Measurements from ENCODE around the gene ACBD4. TPM values are rescaled to one million over a fixed set of nuclear protein-coding genes. Genes with fewer than 3 reads are reported as not detected.

ACBD4 gene
- total and polyA plus RNA-seq, 2 of the 13 experiments (the other 11 are each of a cell fraction or from before 2014, with no cell fraction given) = 16.1 to 26.9 TPM

DNA sequence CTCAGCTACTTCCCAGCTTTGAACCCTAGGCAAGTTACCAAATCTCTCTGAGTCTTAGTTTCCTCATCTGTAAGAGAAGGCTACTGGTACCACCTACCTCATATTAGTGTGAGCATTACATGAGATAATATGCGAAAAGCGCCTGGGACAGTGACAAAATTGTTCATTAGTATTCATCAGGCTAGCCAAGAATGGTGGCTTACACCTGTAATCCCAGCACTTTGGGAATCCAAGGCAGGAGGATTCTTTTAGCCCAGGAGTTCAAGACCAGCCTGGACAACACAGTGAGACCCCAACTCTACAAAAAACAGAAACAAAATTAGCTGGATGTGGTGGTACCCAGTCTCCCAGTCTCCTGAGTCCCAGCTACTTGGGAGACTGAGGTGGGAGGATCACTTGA, 6.5 kb upstream of the ACBD4 start:
- no peaks in the 10 kb centered on the region for H3K9me3 ChIP-seq (ENCODE audit: low read length)
- H3K36me3 ChIP-seq (replicated peaks in 1 of 2; ENCODE audit: control insufficient read depth in 1 of 2, insufficient read depth in 2 of 2, low read length in 2 of 2) = no peaks in the 10 kb centered on the region
- BruUV-seq (replicated peaks) = no TSS peak
- peak overlapping the region; percentile 63 for H3K27ac ChIP-seq (ENCODE audit: extremely low read length, insufficient read depth, low read length)
- H3K4me3 ChIP-seq (replicated peaks in 1 of 3; ENCODE audit: insufficient read depth in 1 of 3, low read depth in 2 of 3, low read length in 3 of 3) = no peak overlapping the region
- H3K9ac ChIP-seq (ENCODE audit: insufficient read depth, low read depth, low read length) = peak overlapping the region; percentile 59; the same call in 1 of the 2 replicates
- H3K27me3 ChIP-seq (ENCODE audit: control insufficient read depth in 1 of 2, insufficient read depth in 2 of 2, low read length in 2 of 2) = no peaks in the 10 kb centered on the region
- peaks cover 75% of the 10 kb centered on the region for H3K4me1 ChIP-seq (ENCODE audit: insufficient read depth, low read length)
- H4K20me1 ChIP-seq (ENCODE audit: insufficient read depth, low read length) = no peaks in the 10 kb centered on the region
- ChIA-PET POLR2A (interaction anchor here (0.8 to 4.7 kb wide), 12 partner anchors 15 to 73 kb away, joined by 3 to 71 read pairs (median 6); partner anchors contain the start of genes HEXIM1, HEXIM2 and NMT1), CTCF (ENCODE audit: low intra/inter-chr PET ratio, low total read pairs) (no interaction called here)
- no peak for DNase-seq (ENCODE audit: low spot score)
- FAIRE-seq = no peak
- H3K79me2 ChIP-seq (ENCODE audit: insufficient read depth, low read length) = peaks cover 4% of the 10 kb centered on the region
- 85% methylated on average over 2 of the region's 2 CpGs for WGBS (ENCODE audit: low lambda C conversion rate)
- intact Hi-C loops (cut with micrococcal nuclease; ENCODE audit: unreplicated experiment) = no loop called here
- TF ChIP-seq, protein P1, sequence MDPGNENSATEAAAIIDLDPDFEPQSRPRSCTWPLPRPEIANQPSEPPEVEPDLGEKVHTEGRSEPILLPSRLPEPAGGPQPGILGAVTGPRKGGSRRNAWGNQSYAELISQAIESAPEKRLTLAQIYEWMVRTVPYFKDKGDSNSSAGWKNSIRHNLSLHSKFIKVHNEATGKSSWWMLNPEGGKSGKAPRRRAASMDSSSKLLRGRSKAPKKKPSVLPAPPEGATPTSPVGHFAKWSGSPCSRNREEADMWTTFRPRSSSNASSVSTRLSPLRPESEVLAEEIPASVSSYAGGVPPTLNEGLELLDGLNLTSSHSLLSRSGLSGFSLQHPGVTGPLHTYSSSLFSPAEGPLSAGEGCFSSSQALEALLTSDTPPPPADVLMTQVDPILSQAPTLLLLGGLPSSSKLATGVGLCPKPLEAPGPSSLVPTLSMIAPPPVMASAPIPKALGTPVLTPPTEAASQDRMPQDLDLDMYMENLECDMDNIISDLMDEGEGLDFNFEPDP (CRISPR knock-in tag; conservative IDR thresholded peaks at IDR 0.05) = no peak
- TF ChIP-seq ZNF839 (CRISPR knock-in tag; IDR thresholded peaks at IDR 0.05; ENCODE audit: borderline replicate concordance) (no peak), ZNF292 (CRISPR knock-in tag; IDR thresholded peaks at IDR 0.05; ENCODE audit: borderline replicate concordance, low read depth) (0 out of 2 replicates have a peak, but pooled peaks have one; percentile 52), ZNF616 (CRISPR knock-in tag; IDR thresholded peaks at IDR 0.05; ENCODE audit: low read depth) (0 out of 2 replicates have a peak, but pooled peaks have one; percentile 34), BORCS8-MEF2B (CRISPR knock-in tag; IDR thresholded peaks at IDR 0.05) (peak; percentile 8; the same call in 1 of the 2 replicates), ZNF33B (CRISPR knock-in tag; IDR thresholded peaks at IDR 0.05) (no peak), FIP1L1 (IDR thresholded peaks at IDR 0.05; ENCODE audit: borderline replicate concordance, insufficient read depth, low read depth, low read length) (no peak), ZBTB21 (CRISPR knock-in tag; IDR thresholded peaks at IDR 0.05) (0 out of 2 replicates have a peak, but pooled peaks have one; percentile 2), TOPORS (CRISPR knock-in tag; IDR thresholded peaks at IDR 0.05) (no peak), ZNF724P (CRISPR knock-in tag; IDR thresholded peaks at IDR 0.05; ENCODE audit: borderline replicate concordance) (no peak), XRCC5 (optimal IDR thresholded peaks at IDR 0.05; ENCODE audit: low read length) (peak; percentile 6), ZNF207 (IDR thresholded peaks at IDR 0.05; ENCODE audit: borderline replicate concordance) (no peak), TBX2 (CRISPR knock-in tag; IDR thresholded peaks at IDR 0.05; ENCODE audit: borderline replicate concordance) (no peak), ZNF121 (CRISPR knock-in tag; IDR thresholded peaks at IDR 0.05) (peak; percentile 93), STAG1 (CRISPR knock-in tag; IDR thresholded peaks at IDR 0.05) (no peak)
- TF ChIP-seq, protein P2, sequence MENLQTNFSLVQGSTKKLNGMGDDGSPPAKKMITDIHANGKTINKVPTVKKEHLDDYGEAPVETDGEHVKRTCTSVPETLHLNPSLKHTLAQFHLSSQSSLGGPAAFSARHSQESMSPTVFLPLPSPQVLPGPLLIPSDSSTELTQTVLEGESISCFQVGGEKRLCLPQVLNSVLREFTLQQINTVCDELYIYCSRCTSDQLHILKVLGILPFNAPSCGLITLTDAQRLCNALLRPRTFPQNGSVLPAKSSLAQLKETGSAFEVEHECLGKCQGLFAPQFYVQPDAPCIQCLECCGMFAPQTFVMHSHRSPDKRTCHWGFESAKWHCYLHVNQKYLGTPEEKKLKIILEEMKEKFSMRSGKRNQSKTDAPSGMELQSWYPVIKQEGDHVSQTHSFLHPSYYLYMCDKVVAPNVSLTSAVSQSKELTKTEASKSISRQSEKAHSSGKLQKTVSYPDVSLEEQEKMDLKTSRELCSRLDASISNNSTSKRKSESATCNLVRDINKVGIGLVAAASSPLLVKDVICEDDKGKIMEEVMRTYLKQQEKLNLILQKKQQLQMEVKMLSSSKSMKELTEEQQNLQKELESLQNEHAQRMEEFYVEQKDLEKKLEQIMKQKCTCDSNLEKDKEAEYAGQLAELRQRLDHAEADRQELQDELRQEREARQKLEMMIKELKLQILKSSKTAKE (CRISPR knock-in tag; IDR thresholded peaks at IDR 0.05; ENCODE audit: borderline replicate concordance) = 0 out of 2 replicates have a peak, but pooled peaks have one; percentile 13
- TF ChIP-seq, protein P3, sequence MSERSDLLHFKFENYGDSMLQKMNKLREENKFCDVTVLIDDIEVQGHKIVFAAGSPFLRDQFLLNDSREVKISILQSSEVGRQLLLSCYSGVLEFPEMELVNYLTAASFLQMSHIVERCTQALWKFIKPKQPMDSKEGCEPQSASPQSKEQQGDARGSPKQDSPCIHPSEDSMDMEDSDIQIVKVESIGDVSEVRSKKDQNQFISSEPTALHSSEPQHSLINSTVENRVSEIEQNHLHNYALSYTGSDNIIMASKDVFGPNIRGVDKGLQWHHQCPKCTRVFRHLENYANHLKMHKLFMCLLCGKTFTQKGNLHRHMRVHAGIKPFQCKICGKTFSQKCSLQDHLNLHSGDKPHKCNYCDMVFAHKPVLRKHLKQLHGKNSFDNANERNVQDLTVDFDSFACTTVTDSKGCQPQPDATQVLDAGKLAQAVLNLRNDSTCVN (CRISPR knock-in tag; IDR thresholded peaks at IDR 0.05; ENCODE audit: borderline replicate concordance) = no peak
- peak overlapping the region; percentile 54 for H3K4me2 ChIP-seq (ENCODE audit: low read depth, low read length)
- ATAC-seq = no peak
- in situ Hi-C loops (cut with HindIII; ENCODE audit: extremely low pct_ligation_motif_present, low pct_unique_long_range_greater_than_20kb) = no loop called here
- H2AFZ ChIP-seq (ENCODE audit: low read length) = no peak overlapping the region
